GM10248 (cell line): ENCODE measurements around the gene SPAG8.

Experiments
- CTCF ChIA-PET: fragments of 300-600 bp; sonication (Branson Sonifier 250); formaldehyde crosslinking; extraction: SDS; loops from one replicate; lab custom pipeline; 2021; ENCODE audit warnings: antibody characterized with exemption; lab: Yijun Ruan, JAX
- POLR2A ChIA-PET: fragments of 350-650 bp; sonication (Branson Sonifier 250); formaldehyde crosslinking; extraction: SDS; loops from one replicate; lab custom pipeline; 2020; ENCODE audit warnings: antibody characterized with exemption; lab: Yijun Ruan, JAX
- DNase-seq: peaks from one replicate; pipeline ENCODE4 v3.0.0; 2012; ENCODE audit errors: extremely low spot score
- TF ChIP-seq, protein P1 (sequence below): IDR thresholded peaks from 2 replicates; pipeline ENCODE4 v1.5.1; 2012; ENCODE audit warnings: mild to moderate bottlenecking, low read depth; ENCODE audit errors: extremely low read depth, missing control alignments, control extremely low read depth

The SPAG8 gene

DNA sequence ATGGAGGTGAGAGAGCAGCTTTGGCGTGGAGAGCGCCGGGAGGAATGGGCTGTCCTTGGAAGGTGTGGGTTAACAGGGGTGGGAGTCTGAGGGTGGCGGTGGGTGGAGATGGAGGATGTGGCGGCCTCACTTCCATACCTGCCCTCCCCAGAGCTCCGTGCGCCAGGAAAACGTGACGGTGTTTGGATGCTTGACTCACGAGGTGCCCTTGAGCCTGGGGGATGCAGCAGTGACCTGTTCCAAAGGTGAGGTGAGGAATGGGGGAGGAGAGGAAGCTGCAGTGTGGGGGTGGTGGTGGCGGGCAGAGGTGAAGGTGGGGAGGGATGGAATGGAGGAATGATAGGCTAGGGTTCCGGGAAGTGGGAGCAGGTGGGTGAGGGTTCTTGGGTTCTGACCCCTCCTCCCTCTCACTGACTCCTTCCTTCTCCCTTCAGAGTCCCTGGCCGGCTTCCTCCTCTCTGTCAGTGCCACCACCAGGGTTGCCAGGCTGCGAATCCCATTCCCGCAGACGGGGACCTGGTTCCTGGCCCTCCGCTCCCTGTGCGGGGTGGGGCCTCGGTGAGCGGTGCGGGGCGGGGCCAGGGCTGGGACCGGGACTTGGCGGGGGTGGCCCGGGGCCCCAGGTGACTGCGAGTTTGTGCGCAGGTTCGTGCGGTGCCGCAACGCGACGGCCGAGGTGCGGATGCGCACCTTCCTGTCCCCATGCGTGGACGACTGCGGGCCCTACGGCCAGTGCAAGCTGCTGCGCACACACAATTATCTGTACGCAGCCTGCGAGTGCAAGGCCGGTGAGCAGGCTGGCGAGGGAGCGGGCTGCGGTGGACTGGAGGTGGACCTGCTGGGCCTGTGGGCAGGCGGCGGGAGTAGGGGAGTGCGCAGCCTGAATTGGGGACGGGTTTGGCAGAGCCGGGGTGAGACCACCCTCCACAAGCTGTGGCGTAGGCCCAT is 34.0 kb upstream of the SPAG8 start:
- CTCF ChIA-PET: interaction anchor here (0.9 to 2.3 kb wide), 12 partner anchors 9 to 150 kb away, joined by 3 to 15 read pairs (median 4); no protein-coding TSS in a partner anchor
- DNase-seq: no peak

DNA sequence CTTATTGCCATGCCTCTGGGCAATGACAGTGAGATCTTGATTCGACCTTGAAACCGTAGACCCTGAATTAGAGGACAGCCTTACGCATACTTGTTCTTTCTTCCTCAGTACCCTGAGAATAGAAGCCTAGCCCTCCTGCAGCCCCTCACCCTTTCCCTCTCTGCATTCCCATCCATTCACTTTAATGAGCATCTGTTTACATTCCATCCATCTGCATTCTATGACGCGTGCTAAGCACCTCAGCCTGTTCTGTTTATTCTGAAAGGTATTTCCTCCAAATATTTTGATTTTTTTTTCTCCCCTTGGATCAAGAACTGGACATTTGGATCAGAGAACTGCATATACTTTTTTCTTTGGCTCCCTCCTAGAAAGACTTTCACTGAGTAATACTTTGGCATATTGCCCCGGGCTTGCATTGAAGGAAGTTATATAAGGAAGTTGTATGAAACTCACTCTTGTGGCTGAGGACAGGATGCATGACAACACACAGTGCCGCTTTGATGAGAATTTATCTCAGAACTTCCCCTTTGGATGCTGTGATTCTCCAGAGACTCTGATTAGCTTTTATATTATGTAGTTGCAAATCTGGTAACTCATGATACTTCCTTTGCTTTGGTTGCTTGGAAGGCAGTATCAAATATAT is 32.7 kb upstream of the SPAG8 start:
- POLR2A ChIA-PET: no interaction called here
- CTCF ChIA-PET: interaction anchor here (0.8 to 2.3 kb wide), 11 partner anchors 9 to 110 kb away, joined by 3 to 14 read pairs (median 3); partner anchors contain the start of genes HINT2 and OR13J1
- TF ChIP-seq, protein P1, sequence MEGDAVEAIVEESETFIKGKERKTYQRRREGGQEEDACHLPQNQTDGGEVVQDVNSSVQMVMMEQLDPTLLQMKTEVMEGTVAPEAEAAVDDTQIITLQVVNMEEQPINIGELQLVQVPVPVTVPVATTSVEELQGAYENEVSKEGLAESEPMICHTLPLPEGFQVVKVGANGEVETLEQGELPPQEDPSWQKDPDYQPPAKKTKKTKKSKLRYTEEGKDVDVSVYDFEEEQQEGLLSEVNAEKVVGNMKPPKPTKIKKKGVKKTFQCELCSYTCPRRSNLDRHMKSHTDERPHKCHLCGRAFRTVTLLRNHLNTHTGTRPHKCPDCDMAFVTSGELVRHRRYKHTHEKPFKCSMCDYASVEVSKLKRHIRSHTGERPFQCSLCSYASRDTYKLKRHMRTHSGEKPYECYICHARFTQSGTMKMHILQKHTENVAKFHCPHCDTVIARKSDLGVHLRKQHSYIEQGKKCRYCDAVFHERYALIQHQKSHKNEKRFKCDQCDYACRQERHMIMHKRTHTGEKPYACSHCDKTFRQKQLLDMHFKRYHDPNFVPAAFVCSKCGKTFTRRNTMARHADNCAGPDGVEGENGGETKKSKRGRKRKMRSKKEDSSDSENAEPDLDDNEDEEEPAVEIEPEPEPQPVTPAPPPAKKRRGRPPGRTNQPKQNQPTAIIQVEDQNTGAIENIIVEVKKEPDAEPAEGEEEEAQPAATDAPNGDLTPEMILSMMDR: no peak
- DNase-seq: no peak

More for the DNA sequence above, 34.0 kb upstream of the SPAG8 start:
- POLR2A ChIA-PET: no interaction called here
- TF ChIP-seq, protein P1: no peak

DNA sequence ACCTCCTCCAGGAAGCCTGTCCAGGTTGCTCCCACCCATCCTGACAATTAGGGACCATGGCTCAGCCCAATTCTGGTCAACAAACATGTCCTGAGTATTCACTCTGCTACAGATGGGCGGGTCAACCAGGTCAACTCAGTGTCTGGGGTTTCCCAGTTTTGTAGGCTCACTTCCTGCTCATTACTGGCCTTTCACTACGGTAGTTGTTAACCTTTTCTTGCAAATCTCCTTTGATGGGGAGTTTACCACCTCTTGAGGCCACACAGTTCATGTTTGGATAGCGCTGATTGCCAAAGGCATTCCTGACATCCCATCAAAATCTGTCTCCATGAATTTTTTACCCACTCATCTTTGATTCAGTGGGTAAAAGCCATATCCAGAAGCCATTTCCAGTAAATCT is 30.7 kb upstream of the SPAG8 start:
- CTCF ChIA-PET: interaction anchor here (1.0 to 4.8 kb wide), 8 partner anchors 9 to 324 kb away, joined by 3 to 44 read pairs (median 6); no protein-coding TSS in a partner anchor
- POLR2A ChIA-PET: interaction anchor here (0.5 kb wide), 2 partner anchors 9 to 12 kb away, joined by 3 to 4 read pairs; no protein-coding TSS in a partner anchor
- DNase-seq: peak; percentile 79
- TF ChIP-seq, protein P1: no peak

DNA sequence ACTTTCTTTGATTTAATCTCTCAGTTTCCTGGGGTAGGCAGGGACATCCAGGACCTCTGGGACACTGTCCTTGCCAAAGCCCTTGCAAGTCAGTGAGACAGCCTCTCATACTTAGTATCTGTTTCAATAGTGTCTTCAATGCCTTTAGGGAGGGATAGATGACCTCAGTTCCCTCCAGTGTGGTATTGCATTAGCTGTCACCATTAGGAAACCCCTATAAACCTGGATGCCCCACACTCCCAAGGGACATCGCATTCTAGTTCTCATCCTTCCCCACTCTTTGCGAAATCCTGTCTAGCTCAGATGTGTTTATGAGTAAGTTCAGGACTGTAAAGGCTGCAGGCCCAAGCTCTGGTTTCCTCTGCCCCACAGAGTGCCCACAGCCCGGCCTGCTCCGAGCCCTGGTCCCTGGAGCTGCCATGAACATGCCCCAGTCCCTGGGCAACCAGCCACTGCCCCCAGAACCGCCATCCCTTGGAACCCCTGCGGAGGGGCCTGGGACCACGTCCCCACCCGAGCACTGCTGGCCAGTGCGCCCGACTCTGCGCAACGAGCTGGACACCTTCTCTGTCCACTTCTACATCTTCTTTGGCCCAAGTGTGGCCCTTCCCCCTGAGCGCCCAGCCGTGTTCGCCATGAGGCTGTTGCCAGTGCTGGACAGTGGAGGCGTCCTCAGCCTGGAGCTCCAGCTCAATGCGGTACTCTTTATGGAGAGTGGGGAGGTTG is 30.1 kb upstream of the SPAG8 start:
- ChIA-PET POLR2A (interaction anchor here (0.5 to 1.1 kb wide), 3 partner anchors 8 to 13 kb away, joined by 3 to 4 read pairs (median 3); partner anchors contain the start of genes FAM221B and TMEM8B), CTCF (interaction anchor here (1.0 to 4.8 kb wide), 10 partner anchors 9 to 324 kb away, joined by 3 to 44 read pairs (median 4); partner anchors contain the start of genes FAM221B and TMEM8B)
- no peak for DNase-seq
- TF ChIP-seq, protein P1: no peak

DNA sequence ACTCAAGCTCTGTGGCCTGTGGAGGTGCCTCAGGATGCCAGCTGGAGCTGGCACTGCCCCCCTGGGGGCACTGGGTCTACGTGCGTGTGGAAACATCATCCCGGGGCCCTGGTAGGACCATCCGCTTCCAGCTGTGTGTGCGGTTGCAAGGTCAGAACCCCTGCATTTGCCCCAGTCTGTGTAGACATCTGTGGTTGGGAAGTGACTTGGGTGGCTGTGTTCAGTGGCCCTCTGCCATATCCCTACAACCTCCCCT is 29.5 kb upstream of the SPAG8 start:
- DNase-seq: no peak
- ChIA-PET POLR2A (interaction anchor here (1.1 kb wide), 1 partner anchor 13 kb away, joined by 3 read pairs; the partner anchor contains the start of genes FAM221B and TMEM8B), CTCF (interaction anchor here (1.0 to 4.8 kb wide), 9 partner anchors 9 to 145 kb away, joined by 3 to 44 read pairs (median 4); partner anchors contain the start of genes FAM221B and TMEM8B)
- TF ChIP-seq, protein P1: no peak
